GM21423 (cell line): Measurements from ENCODE around the gene ROR2.
"Not testable (repeated sequence)": the region's sequence is repeated elsewhere in the genome, so short reads cannot be mapped to it uniquely, and the experiment has no call there.

Experiments
- ATAC-seq: cut with Tn5 transposase; IDR thresholded peaks from one replicate; pipeline ENCODE4 v1.9.1; 2021; ENCODE audit warnings: mild to moderate bottlenecking, moderate library complexity; ENCODE audit not compliant: unreplicated experiment

ROR2 gene

GRCh38 chr9:91803151-91803940 lies 146.7 kb downstream of the ROR2 start:
- ATAC-seq, result no peak

- ATAC-seq, result no peak
Measured at GRCh38 chr9:91802391-91802790, 147.6 kb downstream of the ROR2 start.

- ATAC-seq, result no peak
Measured at GRCh38 chr9:91800473-91801030, 149.5 kb downstream of the ROR2 start.

- ATAC-seq, result no peak
Measured at GRCh38 chr9:91799113-91799744, 150.8 kb downstream of the ROR2 start.

GRCh38 chr9:91798273-91799112 lies 151.5 kb downstream of the ROR2 start:
- ATAC-seq, result not testable (repeated sequence)

- ATAC-seq, result not testable (repeated sequence)
Measured at GRCh38 chr9:91797517-91797916, 152.5 kb downstream of the ROR2 start.

GRCh38 chr9:91796516-91796915 lies 153.5 kb downstream of the ROR2 start:
- not testable (repeated sequence) for ATAC-seq

GRCh38 chr9:91795598-91796241 lies 154.3 kb downstream of the ROR2 start:
- ATAC-seq, result no peak

GRCh38 chr9:91793371-91793770 lies 156.7 kb downstream of the ROR2 start:
- not testable (repeated sequence) for ATAC-seq

GRCh38 chr9:91790917-91791316 lies 159.1 kb downstream of the ROR2 start:
- no peak for ATAC-seq

- no peak for ATAC-seq
Measured at GRCh38 chr9:91789941-91790340, 160.1 kb downstream of the ROR2 start.

GRCh38 chr9:91787931-91788330 lies 162.1 kb downstream of the ROR2 start:
- ATAC-seq, result no peak

GRCh38 chr9:91786132-91786896 lies 163.7 kb downstream of the ROR2 start:
- no peak for ATAC-seq

GRCh38 chr9:91785447-91785842 lies 164.6 kb downstream of the ROR2 start:
- no peak for ATAC-seq

- no peak for ATAC-seq
Measured at GRCh38 chr9:91784673-91785446, 165.2 kb downstream of the ROR2 start.

- ATAC-seq, result no peak
Measured at GRCh38 chr9:91783876-91784672, 166.0 kb downstream of the ROR2 start.

- ATAC-seq, result no peak
Measured at GRCh38 chr9:91783411-91783810, 166.6 kb downstream of the ROR2 start.

- ATAC-seq, result no peak
Measured at GRCh38 chr9:91782708-91783214, 167.3 kb downstream of the ROR2 start.
